H9 (cell line): ENCODE data around the gene CHMP4B. TPM values are rescaled to one million over a fixed set of nuclear protein-coding genes. Genes with fewer than 3 reads are reported as not detected.

Source experiments
- DNase-seq: peaks from one replicate; pipeline ENCODE4 v3.0.0-alpha.2; 2017
- H2AFZ ChIP-seq: one replicate; pipeline ENCODE4 v1.6.1; 2013; ENCODE audit warnings: mild to moderate bottlenecking, low read length, control low read depth, moderate library complexity
- H2AK5ac ChIP-seq: 2 replicates; pipeline ENCODE4 v1.6.1; 2013; ENCODE audit warnings: low read length, control low read depth, mixed read lengths; ENCODE audit not compliant: insufficient read length
- H2BK120ac ChIP-seq: one replicate; pipeline ENCODE4 v1.6.1; 2013; ENCODE audit warnings: low read depth, mild to moderate bottlenecking, low read length, control low read depth, inconsistent platforms; ENCODE audit not compliant: poor library complexity, severe bottlenecking
- H2BK12ac ChIP-seq: 2 replicates; pipeline ENCODE4 v1.6.1; 2013; ENCODE audit warnings: low read length, control low read depth, mixed read lengths, low read depth; ENCODE audit not compliant: insufficient read length
- H2BK15ac ChIP-seq: 2 replicates; pipeline ENCODE4 v1.6.1; 2013; ENCODE audit warnings: low read depth, low read length, control low read depth
- H2BK20ac ChIP-seq: one replicate; pipeline ENCODE4 v1.6.1; 2013; ENCODE audit warnings: low read depth, mild to moderate bottlenecking, low read length, control low read depth, inconsistent platforms; ENCODE audit not compliant: poor library complexity, severe bottlenecking
- H2BK5ac ChIP-seq: 2 replicates; pipeline ENCODE4 v1.6.1; 2013; ENCODE audit warnings: low read length, control low read depth, mixed read lengths; ENCODE audit not compliant: insufficient read length
- H3K14ac ChIP-seq: 2 replicates; pipeline ENCODE4 v1.6.1; 2013; ENCODE audit warnings: low read length, control low read depth; ENCODE audit not compliant: insufficient read depth
- H3K18ac ChIP-seq: 2 replicates; pipeline ENCODE4 v1.6.1; 2013; ENCODE audit warnings: low read depth, mild to moderate bottlenecking, mixed read lengths, low read length, control low read depth; ENCODE audit not compliant: insufficient read length
- H3K23ac ChIP-seq: 2 replicates; pipeline ENCODE4 v1.6.1; 2013; ENCODE audit warnings: low read length, control low read depth, mixed read lengths, low read depth; ENCODE audit not compliant: insufficient read length
- H3K23me2 ChIP-seq: 2 replicates; pipeline ENCODE4 v1.6.1; 2013; ENCODE audit warnings: low read depth, mild to moderate bottlenecking, mixed read lengths, low read length, control low read depth; ENCODE audit not compliant: insufficient read length, poor library complexity, severe bottlenecking
- H3K27ac ChIP-seq: 2 replicates; pipeline ENCODE4 v1.5.1; 2013; ENCODE audit warnings: low read length, control low read depth, mixed read lengths, low read depth; ENCODE audit not compliant: insufficient read length
- H3K27me3 ChIP-seq: 2 replicates; pipeline ENCODE4 v1.6.1; 2013; ENCODE audit warnings: low read length, control low read depth, inconsistent platforms; ENCODE audit not compliant: insufficient read depth
- H3K4ac ChIP-seq: 2 replicates; pipeline ENCODE4 v1.6.1; 2013; ENCODE audit warnings: low read depth, mild to moderate bottlenecking, control low read depth, inconsistent platforms, low read length, moderate library complexity
- H3K4me1 ChIP-seq: 2 replicates; pipeline ENCODE4 v1.6.1; 2013; ENCODE audit warnings: low read length, control low read depth, inconsistent platforms; ENCODE audit not compliant: insufficient read depth
- H3K4me2 ChIP-seq: 2 replicates; pipeline ENCODE4 v1.6.1; 2013; ENCODE audit warnings: low read length, control low read depth, mixed read lengths; ENCODE audit not compliant: insufficient read length, insufficient read depth
- H3K56ac ChIP-seq: 2 replicates; pipeline ENCODE4 v1.6.1; 2013; ENCODE audit warnings: low read depth, mild to moderate bottlenecking, mixed read lengths, low read length, control low read depth; ENCODE audit not compliant: insufficient read length
- H3K79me1 ChIP-seq: 2 replicates; pipeline ENCODE4 v1.6.1; 2013; ENCODE audit warnings: low read depth, mild to moderate bottlenecking, moderate library complexity, low read length, control low read depth, inconsistent platforms; ENCODE audit not compliant: insufficient read depth, poor library complexity, severe bottlenecking
- H3K79me2 ChIP-seq: 2 replicates; pipeline ENCODE4 v1.6.1; 2013; ENCODE audit warnings: low read length, control low read depth, inconsistent platforms; ENCODE audit not compliant: insufficient read depth
- H3K9ac ChIP-seq: 2 replicates; pipeline ENCODE4 v1.6.1; 2013; ENCODE audit warnings: low read length, control low read depth, mixed read lengths; ENCODE audit not compliant: insufficient read length; ENCODE audit errors: extremely low read depth
- H3K9me3 ChIP-seq: one replicate; pipeline ENCODE4 v1.6.1; 2013; ENCODE audit warnings: low read depth, low read length, inconsistent platforms; ENCODE audit not compliant: control insufficient read depth
- H3T11ph ChIP-seq: one replicate; pipeline ENCODE4 v1.6.1; 2013; ENCODE audit warnings: mild to moderate bottlenecking, low read length, control low read depth, inconsistent platforms
- H4K20me1 ChIP-seq: one replicate; pipeline ENCODE4 v1.6.1; 2013; ENCODE audit not compliant: control insufficient read depth, insufficient read length, insufficient read depth
- H4K5ac ChIP-seq: 2 replicates; pipeline ENCODE4 v1.6.1; 2013; ENCODE audit warnings: low read depth, mild to moderate bottlenecking, mixed read lengths, low read length, control low read depth; ENCODE audit not compliant: insufficient read length
- H4K8ac ChIP-seq: replicated peaks from 2 replicates; pipeline ENCODE4 v1.6.1; 2013; ENCODE audit warnings: low read length, control low read depth, mixed read lengths, low read depth; ENCODE audit not compliant: insufficient read length
- H4K91ac ChIP-seq: 2 replicates; pipeline ENCODE4 v1.6.1; 2013; ENCODE audit warnings: low read depth, mild to moderate bottlenecking, moderate library complexity, mixed read lengths, low read length, control low read depth; ENCODE audit not compliant: insufficient read length
- H3K27ac Mint-ChIP-seq, 3 experiments: 2 replicates in 2 of 3; 3 replicates in 1 of 3; pipeline ENCODE4 v1.8.0; 2020 to 2021; ENCODE audit warnings: mixed read lengths in 3 of 3, mild to moderate bottlenecking in 1 of 3, moderate library complexity in 1 of 3
- H3K27me3 Mint-ChIP-seq: 2 replicates; pipeline ENCODE4 v1.8.0; 2021; ENCODE audit warnings: low read depth, mild to moderate bottlenecking, moderate library complexity, mixed read lengths
- H3K36me3 Mint-ChIP-seq, 3 experiments: 2 replicates in 2 of 3; 3 replicates in 1 of 3; pipeline ENCODE4 v1.8.0; 2020 to 2021; ENCODE audit warnings: low read depth in 3 of 3, mixed read lengths in 3 of 3; ENCODE audit not compliant: insufficient read depth in 1 of 3
- H3K4me1 Mint-ChIP-seq, 2 experiments: 2 replicates each; pipeline ENCODE4 v1.8.0; 2020; ENCODE audit warnings: mixed read lengths in 2 of 2
- H3K4me3 Mint-ChIP-seq, 2 experiments: 2 replicates in 1 of 2; 3 replicates in 1 of 2; pipeline ENCODE4 v1.8.0; 2020 to 2021; ENCODE audit warnings: mild to moderate bottlenecking in 2 of 2, mixed read lengths in 2 of 2, moderate library complexity in 1 of 2
- H3K9me3 Mint-ChIP-seq, 2 experiments: 2 replicates in 1 of 2; 3 replicates in 1 of 2; pipeline ENCODE4 v1.8.0; 2020; ENCODE audit warnings: mild to moderate bottlenecking in 2 of 2, mixed read lengths in 2 of 2, moderate library complexity in 1 of 2
- WGBS: extraction: QIAGEN DNeasy Blood & Tissue Kit; methylation state at CpG from one replicate; pipeline ENCODE4 v1.1.7; 2013; ENCODE audit warnings: missing lambda C conversion rate, low lambda C conversion rate, mixed read lengths; ENCODE audit not compliant: insufficient read length; ENCODE audit errors: extremely low coverage; 5-methylcytosine and 5-hydroxymethylcytosine counted together
- total RNA-seq: library from RNA; stranded (reverse); gene quantifications from 2 replicates; pipeline ENCODE4 v1.2.1, GENCODE V29; 2021
- TF ChIP-seq, protein P1 (sequence below): fragments of 200-600 bp; sonication (generic); conservative IDR thresholded peaks from 3 replicates; pipeline ENCODE4 v1.8.0; 2021; ENCODE audit warnings: antibody characterized with exemption, mild to moderate bottlenecking

Gene CHMP4B
- total RNA-seq, 1 experiment from 2014 or later = 94.9 TPM

- no peak overlapping the region for H3K27ac ChIP-seq
- H4K8ac ChIP-seq = no peak overlapping the region
- H3K27me3 Mint-ChIP-seq = no peaks in the 10 kb centered on the region
- H3K9me3 Mint-ChIP-seq = no peaks in the 10 kb centered on the region
- H3K4me2 ChIP-seq = no peak overlapping the region
- no peak overlapping the region for H3K9ac ChIP-seq
- no peaks in the 10 kb centered on the region for H3K27me3 ChIP-seq
- no peak for DNase-seq
- no peak overlapping the region for H3T11ph ChIP-seq
- H3K23me2 ChIP-seq = no peaks in the 10 kb centered on the region
- no peak overlapping the region for H2BK5ac ChIP-seq
- peak overlapping the region in 2 of 3 experiments; percentile 8 to 73; a peak in 5 of 7 replicates for H3K27ac Mint-ChIP-seq
- H3K18ac ChIP-seq = no peak overlapping the region
- H2BK12ac ChIP-seq = no peak overlapping the region
- no peak overlapping the region for H2BK120ac ChIP-seq
- no peak overlapping the region for H2BK15ac ChIP-seq
- no peaks in the 10 kb centered on the region for H3K9me3 ChIP-seq
- no peak overlapping the region; a peak in 1 of 5 replicates for H3K4me3 Mint-ChIP-seq
- H3K4me1 Mint-ChIP-seq = peaks cover 50% of the 10 kb centered on the region in 2 experiments
- H4K5ac ChIP-seq = no peak overlapping the region
- H2BK20ac ChIP-seq = no peak overlapping the region
- no peaks in the 10 kb centered on the region for H3K79me1 ChIP-seq
- WGBS = no CpG with 5 or more reads among the region's 6 CpGs
- H3K4me1 ChIP-seq = peaks cover 17% of the 10 kb centered on the region; the same call in 1 of the 2 replicates
- TF ChIP-seq, protein P1, sequence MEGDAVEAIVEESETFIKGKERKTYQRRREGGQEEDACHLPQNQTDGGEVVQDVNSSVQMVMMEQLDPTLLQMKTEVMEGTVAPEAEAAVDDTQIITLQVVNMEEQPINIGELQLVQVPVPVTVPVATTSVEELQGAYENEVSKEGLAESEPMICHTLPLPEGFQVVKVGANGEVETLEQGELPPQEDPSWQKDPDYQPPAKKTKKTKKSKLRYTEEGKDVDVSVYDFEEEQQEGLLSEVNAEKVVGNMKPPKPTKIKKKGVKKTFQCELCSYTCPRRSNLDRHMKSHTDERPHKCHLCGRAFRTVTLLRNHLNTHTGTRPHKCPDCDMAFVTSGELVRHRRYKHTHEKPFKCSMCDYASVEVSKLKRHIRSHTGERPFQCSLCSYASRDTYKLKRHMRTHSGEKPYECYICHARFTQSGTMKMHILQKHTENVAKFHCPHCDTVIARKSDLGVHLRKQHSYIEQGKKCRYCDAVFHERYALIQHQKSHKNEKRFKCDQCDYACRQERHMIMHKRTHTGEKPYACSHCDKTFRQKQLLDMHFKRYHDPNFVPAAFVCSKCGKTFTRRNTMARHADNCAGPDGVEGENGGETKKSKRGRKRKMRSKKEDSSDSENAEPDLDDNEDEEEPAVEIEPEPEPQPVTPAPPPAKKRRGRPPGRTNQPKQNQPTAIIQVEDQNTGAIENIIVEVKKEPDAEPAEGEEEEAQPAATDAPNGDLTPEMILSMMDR = no peak
- no peak overlapping the region for H3K56ac ChIP-seq
- H4K91ac ChIP-seq = no peak overlapping the region
- no peak overlapping the region for H2AK5ac ChIP-seq
- no peak overlapping the region for H3K23ac ChIP-seq
- peaks cover 2% of the 10 kb centered on the region for H4K20me1 ChIP-seq
- H3K36me3 Mint-ChIP-seq = peaks cover 9 to 26% (median 13%) of the 10 kb centered on the region in 3 experiments; a peak in 5 of 7 replicates
- no peak overlapping the region for H2AFZ ChIP-seq
- no peak overlapping the region for H3K14ac ChIP-seq
- H3K4ac ChIP-seq = no peak overlapping the region
- H3K79me2 ChIP-seq = no peaks in the 10 kb centered on the region; the same call in 1 of the 2 replicates
Observed at GRCh38 chr20:33846291-33846935, 35.3 kb downstream of the CHMP4B start.
